Activated CD8-positive, alpha-beta memory T cell treated with anti-CD3 and anti-CD28 coated beads for 24 hours (primary cell): ENCODE data around the gene RAD51AP2.
"Not testable (repeated sequence)": the region's sequence is repeated elsewhere in the genome, so short reads cannot be mapped to it uniquely, and the experiment has no call there.

Experiments
- DNase-seq: peaks from one replicate; pipeline ENCODE4 v3.0.0-alpha.2; 2020

RAD51AP2 gene

DNA sequence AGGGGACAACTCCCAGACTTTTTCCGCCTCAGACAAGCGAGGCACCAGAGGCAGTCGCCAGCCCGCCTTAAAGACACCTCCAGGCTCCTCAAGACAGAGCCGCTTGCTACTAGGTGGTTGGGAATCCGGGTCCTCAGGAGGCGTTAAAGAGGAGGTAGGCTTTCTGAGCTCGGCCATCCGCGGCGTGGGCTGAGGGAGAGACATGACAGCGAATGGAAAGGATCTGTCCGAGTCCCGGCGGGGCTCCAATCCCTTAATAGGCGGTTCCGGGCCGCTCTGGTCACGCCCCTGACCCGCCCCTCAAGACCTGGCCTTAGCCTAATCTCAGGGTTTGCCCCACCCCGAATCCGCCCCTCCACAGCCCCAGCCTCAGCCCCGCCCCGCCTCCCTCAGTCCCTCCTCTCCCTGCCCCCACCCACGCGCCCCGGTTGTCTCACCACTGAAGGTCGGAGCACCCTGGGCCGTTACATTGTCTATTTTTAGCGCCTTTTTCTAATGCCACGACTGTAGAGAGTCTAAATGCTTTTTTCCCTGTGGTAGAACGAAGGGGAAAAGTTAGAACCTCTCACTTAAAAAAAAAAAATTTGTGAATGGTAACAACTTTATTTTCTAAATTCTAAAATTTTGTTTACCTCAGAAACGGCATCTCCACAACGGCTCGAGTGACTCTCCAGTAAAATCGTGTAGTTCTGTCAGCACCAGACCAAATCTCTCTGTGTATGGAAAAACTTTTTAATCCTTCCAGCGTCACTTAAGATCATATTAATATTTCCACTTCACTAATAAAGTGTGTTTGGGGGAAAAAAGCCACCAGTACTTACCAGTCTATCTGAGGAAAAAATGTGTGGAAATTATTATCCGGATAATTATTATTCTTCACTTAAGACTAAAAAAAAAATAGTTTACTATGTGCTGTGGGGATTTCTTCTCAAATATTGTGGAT, at the start of gene RAD51AP2:
Gene RAD51AP2 (minus strand): TSS at position 229 of the 943 bp plus-strand sequence. CDS start 25 bp downstream, at position 204.
- no peak for DNase-seq

DNA sequence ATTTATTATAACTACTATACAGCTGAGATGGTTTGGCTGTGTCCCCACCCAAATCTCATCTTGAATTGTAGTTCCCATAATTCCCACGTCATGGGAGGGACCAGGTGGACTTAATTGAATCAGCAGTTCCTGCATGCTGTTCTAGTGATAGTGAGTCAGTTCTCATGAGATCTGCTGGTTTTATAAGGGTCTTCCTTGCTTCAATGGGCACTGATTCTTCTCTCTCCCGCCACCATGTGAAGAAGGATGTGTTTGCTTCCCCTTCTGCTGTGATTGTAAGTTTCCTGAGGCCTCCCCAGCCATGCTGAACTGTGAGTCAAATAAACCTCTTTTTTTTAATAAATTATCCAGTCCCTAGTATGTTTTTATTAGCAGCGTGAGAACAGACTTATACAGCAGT, 47.5 kb upstream of the RAD51AP2 start:
- DNase-seq: not testable (repeated sequence)

DNA sequence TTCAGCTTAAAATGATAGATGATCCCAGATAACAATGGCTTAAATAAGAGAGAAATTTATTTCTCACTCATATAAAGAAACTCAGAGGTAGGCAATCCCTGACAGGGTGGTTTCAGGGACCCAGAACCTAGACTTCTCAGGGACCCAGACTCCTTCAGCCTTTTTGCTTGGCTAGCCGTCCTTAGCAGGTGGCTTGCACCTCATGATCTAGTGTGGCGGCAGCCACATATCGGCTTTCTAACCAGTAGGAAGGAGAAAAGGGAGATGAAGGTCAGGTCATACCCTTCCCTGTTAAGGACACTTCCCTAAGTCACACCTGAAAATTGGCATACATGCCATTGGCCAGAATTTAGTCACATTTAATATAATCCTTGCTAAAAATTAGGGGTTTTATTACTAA, 40.6 kb upstream of the RAD51AP2 start:
- no peak for DNase-seq

DNA sequence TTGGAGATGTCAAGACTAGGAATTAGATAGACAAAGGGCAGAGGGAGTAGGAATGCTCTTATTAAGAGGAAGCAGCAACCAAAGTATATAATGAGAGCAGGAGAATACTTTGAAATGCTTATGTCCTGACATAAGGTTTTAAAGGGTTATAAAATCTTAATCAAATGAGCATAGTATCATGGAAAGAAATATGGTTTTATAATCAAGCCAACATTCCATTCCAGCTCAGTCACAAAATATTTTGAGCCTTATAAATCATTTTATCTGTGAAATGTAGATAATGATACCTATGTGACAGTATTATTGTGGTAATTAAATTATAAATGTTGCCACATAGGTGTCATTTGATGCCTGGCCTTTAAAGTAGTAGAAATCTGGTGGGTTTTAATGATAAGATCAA, 39.8 kb upstream of the RAD51AP2 start:
- DNase-seq: no peak

DNA sequence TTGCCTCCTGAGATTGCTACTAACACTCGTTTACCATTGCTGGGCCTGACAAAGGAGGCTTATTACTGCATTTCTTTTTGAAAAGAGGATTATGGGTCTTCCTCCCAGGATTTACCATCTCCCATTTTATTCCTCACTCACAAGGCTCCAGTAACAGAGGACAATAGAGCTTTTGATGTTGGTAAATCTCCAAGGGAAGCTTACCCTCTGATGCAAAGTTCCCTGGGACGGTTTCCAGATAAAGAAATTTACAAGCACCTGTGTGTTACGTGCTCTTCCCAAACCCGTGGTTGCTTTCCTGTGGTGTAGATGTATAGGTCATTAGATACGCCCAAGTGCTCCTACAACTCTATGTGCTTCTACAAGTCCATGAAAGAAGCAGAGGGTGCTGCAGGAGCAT, 39.4 kb upstream of the RAD51AP2 start:
- no peak for DNase-seq

DNA sequence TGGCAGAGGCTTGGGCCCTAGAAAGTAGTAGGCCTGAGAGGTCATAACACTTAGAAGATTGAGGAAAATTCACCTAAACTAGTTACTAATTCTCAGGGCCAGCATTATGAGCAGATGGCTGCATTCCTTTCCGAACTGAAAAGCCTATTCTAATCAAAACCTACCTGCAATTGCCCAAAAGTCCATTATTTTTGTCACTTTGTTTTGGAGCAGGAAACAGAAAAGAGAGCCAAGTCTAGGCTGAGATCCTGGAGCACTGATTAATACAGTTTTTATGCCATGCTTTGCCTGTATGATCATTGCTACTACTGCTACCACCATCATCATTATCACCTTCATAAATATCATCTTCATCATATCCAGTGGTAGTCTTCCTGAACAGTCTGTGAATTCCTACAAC, 36.9 kb upstream of the RAD51AP2 start:
- DNase-seq: no peak

DNA sequence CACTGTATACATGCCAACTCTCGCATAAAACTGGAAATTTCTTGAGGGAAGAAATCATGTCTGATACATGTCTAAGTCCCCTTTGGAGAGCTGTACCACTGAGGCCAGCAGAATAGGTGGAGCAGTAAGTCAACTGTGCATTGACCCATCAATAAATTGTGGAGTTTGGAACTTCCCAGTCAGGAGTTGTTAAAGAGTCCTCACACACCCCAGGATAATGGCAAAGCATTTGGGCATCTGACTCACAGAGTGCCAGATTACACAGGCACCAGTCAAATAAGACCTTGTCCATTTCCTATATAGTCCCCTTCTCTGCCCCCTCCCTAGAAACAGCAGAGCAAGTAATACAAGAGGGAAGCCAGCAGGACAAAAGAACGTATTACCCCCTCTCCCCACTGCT, 32.7 kb upstream of the RAD51AP2 start:
- no peak for DNase-seq

DNA sequence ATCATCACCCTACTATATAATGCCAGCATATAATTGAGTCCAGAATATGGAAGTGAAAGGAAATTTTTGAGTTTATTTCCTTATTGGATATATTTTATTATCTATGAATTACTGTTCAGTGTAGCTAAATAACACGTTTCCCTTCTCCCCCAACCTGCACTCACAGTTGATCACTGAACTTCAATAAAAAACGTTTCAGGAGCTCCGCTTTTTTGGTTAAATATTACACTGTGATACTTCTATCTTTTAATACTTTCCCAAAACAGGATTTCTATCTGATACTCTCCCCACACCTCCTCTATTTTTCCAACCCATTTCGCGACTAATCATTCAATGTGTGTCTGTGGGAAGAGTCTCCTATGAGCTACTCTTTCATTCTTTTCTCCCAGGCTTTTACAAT, 29.5 kb upstream of the RAD51AP2 start:
- DNase-seq: no peak

DNA sequence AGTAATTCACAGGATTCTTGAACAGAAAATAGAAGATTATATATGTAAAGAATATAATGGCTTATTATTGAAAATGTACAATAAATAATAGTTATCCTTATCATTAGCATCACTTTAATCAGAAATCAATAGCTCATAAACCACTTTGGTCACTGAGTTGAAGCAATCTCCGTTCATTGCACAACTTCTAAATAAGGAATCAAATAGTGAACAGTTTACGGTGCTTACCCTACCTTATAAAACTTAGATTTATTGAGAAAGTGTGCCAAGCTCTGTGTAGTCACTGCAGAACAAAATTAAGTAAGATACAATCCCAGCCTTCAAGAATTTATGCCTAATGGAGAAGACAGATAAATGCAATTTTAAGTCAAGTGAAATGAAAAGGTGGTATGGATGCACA, 29.0 kb upstream of the RAD51AP2 start:
- no peak for DNase-seq

DNA sequence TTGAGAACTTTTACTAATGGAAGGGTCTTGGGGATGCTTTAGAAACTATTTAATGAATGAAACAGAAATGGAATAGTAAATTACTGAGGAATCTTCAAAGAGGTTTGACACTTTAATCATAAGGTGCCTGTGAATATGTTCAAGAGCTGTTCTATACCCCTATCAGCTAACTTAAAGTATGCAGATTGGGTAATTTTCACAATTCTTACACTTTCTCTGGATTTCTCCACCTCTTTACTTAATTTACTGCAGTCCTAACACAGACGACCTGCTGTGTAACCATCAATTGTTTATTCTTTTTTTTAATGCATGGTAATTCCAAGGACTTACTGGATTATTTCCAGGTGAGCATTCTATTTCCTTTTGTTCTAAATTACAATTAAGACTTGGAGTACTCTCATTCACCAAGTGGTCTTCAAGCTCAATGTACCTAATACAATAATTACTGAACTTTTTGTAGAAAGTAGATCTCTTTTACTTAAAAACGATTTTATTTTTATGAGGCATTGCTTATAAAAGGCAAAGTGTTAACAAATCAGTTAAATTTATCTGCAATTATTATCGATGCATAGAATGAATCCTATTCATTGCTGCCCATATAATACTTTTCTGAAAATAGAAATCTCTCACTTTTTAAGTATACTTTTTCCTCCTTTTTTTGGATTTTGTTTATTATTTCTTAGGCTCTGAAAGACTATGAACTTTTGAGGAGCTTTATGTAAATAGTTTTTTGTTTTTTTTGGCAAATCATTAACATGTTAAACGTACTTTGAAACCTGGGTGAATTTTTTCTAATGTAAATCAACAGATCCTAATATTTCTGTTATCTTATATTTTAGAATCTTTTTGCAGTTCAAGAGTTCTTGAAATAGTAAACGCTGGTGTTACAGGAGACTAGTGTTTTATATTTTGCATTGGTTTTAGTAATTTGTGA, 27.7 kb upstream of the RAD51AP2 start:
- no peak for DNase-seq

DNA sequence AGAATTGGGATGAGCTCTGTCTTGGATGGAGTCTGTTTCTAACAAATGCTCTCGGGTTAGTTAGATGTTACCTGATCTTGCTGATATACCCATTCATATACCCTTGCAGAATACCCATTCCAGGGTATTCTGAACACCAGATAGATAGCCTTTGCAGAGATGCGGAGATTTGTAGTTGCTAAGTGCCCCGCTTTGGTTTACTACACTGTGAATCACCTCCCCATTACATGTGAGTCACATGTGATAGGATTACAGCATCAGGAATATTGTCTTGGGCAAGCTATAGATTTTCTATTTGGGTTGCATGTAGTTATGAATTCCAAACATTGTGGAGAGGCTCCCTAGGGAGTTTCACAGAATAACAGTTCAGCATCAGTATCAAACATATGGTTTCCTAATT, 26.0 kb upstream of the RAD51AP2 start:
- DNase-seq: no peak

DNA sequence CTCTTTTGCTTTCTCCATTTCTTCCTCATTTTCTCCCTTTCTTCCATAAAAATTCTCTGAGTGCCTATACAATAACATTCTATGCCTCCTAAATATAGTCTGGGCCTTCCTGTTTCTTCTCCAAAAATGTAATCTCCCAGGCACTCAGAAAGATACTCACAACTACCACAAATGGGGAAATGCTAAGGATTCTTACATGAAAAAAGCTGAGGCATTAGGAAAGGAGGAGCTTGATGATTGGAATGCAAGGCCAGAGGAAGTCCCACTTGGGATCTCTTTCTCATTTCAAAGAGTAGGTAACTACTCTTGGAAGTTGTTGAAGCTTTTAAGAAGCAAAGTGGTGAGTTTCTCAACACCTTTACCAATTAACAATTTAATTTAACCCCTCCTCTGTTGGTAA, 25.6 kb upstream of the RAD51AP2 start:
- no peak for DNase-seq

DNA sequence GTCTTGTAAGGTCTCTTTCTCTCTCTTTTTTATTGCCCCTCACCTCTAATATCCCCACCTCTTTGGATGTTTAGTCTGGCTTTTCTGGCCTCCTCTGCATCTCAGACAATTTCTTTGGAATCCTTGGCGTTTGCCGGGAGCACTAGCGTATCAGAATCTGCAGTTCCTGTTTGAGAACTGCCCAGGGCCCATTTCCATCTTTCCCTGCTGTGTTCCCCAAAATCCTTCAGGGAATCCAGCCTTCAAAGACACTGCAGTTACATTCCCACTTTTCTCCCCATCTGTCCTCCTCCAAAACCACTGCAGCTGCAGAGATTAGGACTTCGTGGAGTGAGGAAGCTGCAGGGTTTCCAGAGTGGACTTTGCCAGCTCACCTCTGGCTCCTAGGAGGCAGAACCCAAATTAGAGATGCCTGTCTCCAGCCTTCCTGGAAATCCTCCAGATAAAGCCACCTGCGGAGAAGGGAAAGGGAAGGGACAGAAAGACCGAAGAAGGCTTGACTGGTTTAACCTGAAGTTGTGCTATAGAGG, 25.0 kb upstream of the RAD51AP2 start:
- DNase-seq: no peak

DNA sequence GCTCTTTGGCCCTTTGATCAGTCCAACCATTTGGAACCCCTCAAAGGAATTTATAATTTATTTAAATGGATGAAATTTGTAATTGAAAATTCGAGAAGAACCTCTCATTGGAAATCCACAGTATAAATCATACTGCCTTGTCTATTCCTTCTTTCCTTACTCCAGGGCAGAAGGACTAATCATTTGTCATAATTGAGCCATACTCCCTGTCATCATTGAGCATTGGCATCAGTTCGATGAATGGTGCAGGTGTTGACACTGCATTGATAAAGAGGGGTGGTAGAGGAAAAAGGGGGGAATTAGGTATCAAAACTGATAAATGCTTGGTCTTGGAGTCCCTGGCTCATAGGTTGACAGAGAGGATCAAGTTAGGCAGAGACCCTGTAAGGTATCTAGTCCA, 24.2 kb upstream of the RAD51AP2 start:
- no peak for DNase-seq

DNA sequence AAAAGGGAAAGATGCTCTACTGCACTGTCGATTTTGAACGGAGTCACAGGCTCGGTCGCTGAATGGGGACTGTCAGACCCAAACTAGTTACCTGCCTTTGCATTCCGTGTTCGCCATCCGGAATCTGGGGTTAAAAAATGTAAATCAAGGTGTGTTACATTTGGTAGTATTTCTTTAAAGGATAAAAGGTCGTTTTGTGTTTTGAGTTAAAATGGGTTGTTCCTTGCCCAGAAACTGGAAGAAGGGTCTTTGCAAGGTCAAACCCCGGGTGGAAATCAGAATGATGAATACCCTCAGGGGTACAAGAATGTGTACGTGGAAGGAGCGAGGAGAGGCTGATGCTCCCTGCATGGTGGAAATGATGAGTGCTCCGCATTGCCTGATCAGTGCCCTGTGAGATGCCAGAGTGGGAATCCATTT, 23.3 kb upstream of the RAD51AP2 start:
- DNase-seq: no peak

DNA sequence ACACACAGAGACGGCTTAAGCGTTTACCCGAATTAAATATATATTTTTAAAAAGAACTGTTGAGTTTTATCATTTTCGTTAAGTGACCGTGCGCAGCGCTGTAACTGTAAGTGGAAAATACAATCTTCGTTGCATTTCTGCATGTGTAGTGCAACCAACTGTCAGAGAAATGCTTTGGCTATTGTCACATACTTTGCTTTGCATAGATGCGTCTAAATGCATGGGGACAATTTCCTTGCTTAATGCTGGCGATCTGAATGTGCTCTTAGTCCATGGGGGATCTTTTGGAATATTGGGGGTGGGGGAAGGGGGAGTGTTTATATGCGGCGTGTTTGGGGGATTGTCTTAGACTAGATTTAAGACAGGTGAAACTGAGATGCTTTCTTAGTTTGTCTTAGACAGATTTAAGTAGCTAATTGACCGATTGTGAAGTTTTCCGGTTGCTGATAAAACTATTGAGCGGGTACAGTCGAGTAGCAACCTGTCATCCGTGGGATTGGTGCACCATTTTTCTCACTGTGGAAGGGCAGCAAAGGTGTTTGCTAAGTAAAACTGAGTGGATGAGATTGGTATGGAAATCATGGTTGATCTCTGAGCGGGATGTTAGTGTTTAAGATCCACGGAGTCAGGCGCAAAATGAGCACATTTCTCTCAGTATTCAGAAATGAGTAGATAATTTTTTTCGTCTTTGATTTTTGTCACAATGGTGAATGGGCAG, 22.7 kb upstream of the RAD51AP2 start:
- DNase-seq: no peak

DNA sequence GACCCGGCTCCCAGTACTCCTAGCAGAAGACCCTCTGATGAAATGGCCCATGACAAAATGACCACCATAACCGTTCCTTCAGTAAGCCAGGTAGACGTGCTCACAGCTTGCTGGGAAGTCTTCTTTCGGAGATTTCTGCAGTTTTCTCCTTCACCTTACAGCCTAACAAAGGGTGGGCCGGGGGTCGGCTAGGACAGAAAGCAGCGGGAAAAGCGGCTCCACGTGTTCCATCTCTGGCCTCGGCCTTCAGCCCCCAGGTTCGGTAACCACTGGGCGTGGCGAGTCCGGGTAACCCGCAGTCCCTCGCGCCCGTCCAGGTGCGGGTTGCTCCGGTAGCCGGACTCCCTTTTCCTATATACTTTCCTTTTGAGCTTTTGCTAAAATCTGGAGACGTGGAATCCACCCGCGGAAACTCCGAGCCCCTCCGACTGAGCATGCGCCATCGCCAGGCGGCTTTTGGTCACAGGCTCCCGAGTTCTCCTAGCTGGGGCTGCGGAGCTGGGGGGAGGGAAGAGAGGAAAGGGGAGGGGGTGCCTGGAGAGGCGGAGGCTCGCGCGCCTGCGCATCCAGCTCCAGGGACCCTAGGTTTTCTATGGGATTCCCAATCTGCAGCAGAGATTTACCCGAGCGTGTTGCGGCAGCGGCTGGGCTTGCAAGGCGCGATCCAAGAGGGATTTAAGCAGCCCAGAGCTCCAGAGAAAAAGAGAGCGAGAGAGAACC, 22.0 kb upstream of the RAD51AP2 start, which contains the start of gene VSNL1:
Gene VSNL1 (plus strand): TSS at position 604 of the 720 bp plus-strand sequence. CDS start 51,379 bp downstream, outside the sequence.
- no peak for DNase-seq

DNA sequence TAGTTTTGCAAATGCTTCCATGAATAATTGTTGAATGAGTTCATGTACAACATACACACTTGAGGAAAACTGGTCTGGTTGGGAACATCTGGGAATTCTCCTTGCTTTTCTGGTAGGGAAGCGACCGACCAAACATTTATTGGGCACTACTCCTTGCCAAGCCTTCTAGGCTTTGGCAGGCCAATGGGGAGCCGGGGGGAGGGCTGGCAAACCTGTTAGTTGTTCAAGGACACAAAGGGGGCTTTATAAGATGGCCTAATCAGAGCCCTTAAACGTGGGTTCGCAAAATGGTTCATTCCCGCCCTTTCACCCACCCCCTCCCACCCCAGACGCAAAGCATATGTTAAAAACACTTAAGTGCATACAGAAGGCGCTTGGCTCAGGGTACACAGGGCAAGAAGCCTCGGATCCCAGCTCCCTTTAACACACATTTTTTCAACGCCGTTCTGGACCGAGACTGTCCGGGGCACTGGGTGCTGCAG, 21.4 kb upstream of the RAD51AP2 start:
- no peak for DNase-seq

DNA sequence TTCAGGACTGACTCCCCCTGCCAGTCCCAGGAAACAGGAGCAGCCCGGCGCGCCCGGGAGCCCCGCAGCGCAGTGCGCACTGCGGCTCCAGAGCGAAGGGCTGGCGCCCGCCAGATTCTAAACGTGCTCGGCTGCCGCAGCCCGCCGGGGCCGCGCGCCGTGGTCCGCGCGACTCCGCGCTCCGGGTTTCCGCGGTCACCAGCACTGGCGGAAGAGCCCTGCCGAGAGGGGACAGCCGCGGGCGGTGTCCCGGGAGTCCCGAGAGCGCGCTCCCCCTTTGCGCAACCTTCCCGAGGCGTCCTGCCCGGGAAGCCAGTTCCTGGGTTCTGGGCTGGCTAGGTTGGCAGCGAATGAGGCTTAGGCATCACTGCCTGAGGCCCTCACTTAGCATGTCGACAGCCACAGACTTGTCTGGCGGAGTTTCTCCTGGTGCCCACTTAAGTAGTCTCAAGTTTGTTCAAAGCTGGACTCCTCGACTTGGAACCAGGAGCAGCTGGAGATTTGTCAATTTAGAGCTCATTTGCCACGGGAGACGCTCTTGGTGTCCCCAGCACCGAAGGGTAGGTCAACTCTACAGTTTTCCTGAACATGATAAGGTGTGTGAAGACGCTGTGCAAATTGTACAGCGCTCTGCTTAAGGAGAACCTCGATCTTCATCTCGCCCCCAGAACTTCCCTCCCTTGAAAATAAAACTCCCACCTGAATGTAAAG, 20.8 kb upstream of the RAD51AP2 start:
- DNase-seq: no peak

DNA sequence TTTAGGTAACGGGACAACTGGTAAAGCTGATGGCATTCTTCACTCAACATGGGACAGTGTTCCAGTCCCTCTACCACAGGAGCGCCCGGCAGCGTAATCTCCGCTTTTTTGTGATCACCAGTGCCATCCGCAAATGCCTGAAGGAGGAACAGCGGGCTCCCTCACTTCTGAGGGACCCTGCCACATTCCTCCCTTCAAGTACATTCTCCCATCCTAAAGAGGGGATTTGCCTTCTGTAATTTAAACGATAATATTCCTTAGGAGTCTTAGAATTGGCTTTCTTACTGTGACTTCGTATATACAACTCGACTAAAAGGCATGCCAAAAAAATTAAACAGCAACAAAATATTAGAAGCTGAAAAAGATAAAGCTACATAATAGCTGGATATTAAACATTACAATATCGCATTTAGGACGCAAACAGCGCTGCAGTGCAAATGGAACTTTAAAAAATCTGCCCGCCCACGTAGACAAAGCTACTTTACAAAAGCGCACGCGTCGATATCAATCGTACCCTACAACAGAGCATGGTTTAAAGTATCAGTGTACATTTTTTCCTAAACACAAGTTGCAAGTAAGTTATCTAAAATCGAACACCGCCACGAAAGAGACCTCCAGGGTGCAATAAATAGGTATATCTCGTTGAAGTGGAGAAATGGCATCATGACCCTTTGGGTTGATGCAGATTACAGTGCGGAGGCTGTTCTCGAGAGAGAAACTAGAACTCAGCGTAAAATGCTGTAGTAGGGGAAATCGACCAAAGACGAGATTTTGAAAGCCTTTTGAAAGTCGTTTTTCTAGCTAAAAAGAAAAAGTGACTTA, 20.0 kb upstream of the RAD51AP2 start:
- DNase-seq: no peak
